HCT116 (cell line): ENCODE measurements around the gene TXNL1. TPM values are rescaled to one million over a fixed set of nuclear protein-coding genes. Genes with fewer than 3 reads are reported as not detected.

Source experiments
- ATAC-seq: fragments of 200-7000 bp; cut with Tn5 transposase; 2 replicates; pipeline ENCODE4 v1.9.1; 2020; ENCODE audit warnings: mild to moderate bottlenecking, moderate library complexity
- BruUV-seq: library from RNA; stranded (reverse); fragments of 400-500 nt; replicated peaks from 2 replicates; lab custom pipeline; 2021; lab: Mats Ljungman, UMichigan
- CTCF ChIA-PET: fragments of 300-600 bp; sonication (Branson Sonifier 250); formaldehyde crosslinking; loops from one replicate; lab custom pipeline; 2021; ENCODE audit warnings: antibody characterized with exemption; lab: Charles Lee
- POLR2A ChIA-PET: fragments of 300-600, 350-600 bp; sonication (Branson Sonifier 250); formaldehyde crosslinking; loops from one replicate; lab custom pipeline; 2021; ENCODE audit warnings: antibody characterized with exemption; lab: Charles Lee
- RAD21 ChIA-PET, 2 experiments: fragments of 300-600 bp; sonication (Branson Sonifier 250); formaldehyde crosslinking; loops; one replicate each; lab custom pipeline; 2023; ENCODE audit warnings: low total read pairs in 2 of 2; ENCODE audit not compliant: uncharacterized antibody in 2 of 2, unreplicated experiment in 2 of 2, low non-redundant PET in 1 of 2; lab: Charles Lee
- DNase-seq: peaks from one replicate; pipeline ENCODE4 v3.0.0-alpha.2; 2010; ENCODE audit warnings: low read depth, low spot score
- H2AFZ ChIP-seq: fragments of 200-600 bp; shearing (Covaris generic), sonication (generic); 2 replicates; pipeline ENCODE4 v1.6.1; 2017; ENCODE audit warnings: low read depth, mixed run types, mixed read lengths, antibody characterized with exemption, low read length; ENCODE audit not compliant: poor library complexity, severe bottlenecking
- H3K27ac ChIP-seq: 2 replicates; pipeline ENCODE4 v1.5.1; 2012; ENCODE audit warnings: low read depth, low read length
- H3K27me3 ChIP-seq: fragments of 200-600 bp; sonication (generic); 2 replicates; pipeline ENCODE4 v1.6.1; 2016; ENCODE audit warnings: mixed run types, low read length, mixed read lengths; ENCODE audit not compliant: insufficient read depth
- H3K36me3 ChIP-seq, 2 experiments: fragments of 200-500 bp in 1 of 2; fragments of 200-600 bp in 1 of 2; sonication (Bioruptor generic) in 1 of 2; sonication (generic) in 1 of 2; 2 replicates each; pipeline versions ENCODE4 v1.5.1 to v1.6.1; 2014 to 2016; ENCODE audit warnings: low read length in 2 of 2, inconsistent platforms in 1 of 2, mixed read lengths in 1 of 2, mixed run types in 1 of 2; ENCODE audit not compliant: insufficient read depth in 2 of 2, control insufficient read depth in 1 of 2
- H3K4me1 ChIP-seq, 2 experiments: fragments of 200-600 bp in 1 of 2; sonication (generic) in 1 of 2; 2 replicates each; pipeline versions ENCODE4 v1.5.1 to v1.6.1; 2012 to 2017; ENCODE audit warnings: low read length in 2 of 2, inconsistent platforms in 1 of 2, mild to moderate bottlenecking in 1 of 2, mixed read lengths in 1 of 2, mixed run types in 1 of 2, moderate library complexity in 1 of 2; ENCODE audit not compliant: insufficient read depth in 2 of 2, control insufficient read depth in 1 of 2
- H3K4me2 ChIP-seq: fragments of 200-600 bp; sonication (generic); 2 replicates; pipeline ENCODE4 v1.6.1; 2017; ENCODE audit warnings: mixed run types, low read length, mixed read lengths
- H3K4me3 ChIP-seq, 2 experiments: fragments of 200-600 bp in 1 of 2; sonication (generic) in 1 of 2; replicated peaks in 1 of 2; 2 replicates each; pipeline ENCODE4 v1.5.1; 2011 to 2016; ENCODE audit warnings: low read length in 2 of 2, control low read depth in 1 of 2, low read depth in 1 of 2, mild to moderate bottlenecking in 1 of 2, mixed read lengths in 1 of 2, mixed run types in 1 of 2
- H3K79me2 ChIP-seq: fragments of 200-600 bp; sonication (generic); 2 replicates; pipeline ENCODE4 v1.6.1; 2017; ENCODE audit warnings: mild to moderate bottlenecking, mixed run types, low read length, moderate library complexity, mixed read lengths; ENCODE audit not compliant: insufficient read depth
- H3K9ac ChIP-seq: fragments of 200-600 bp; sonication (generic); 2 replicates; pipeline ENCODE4 v1.6.1; 2016; ENCODE audit warnings: low read length, mixed read lengths
- H3K9me2 ChIP-seq: fragments of 200-600 bp; sonication (generic), shearing (Covaris generic); 2 replicates; pipeline ENCODE4 v1.6.1; 2017; ENCODE audit warnings: mixed run types, mild to moderate bottlenecking, moderate library complexity; ENCODE audit not compliant: insufficient read depth
- H3K9me3 ChIP-seq, 2 experiments: fragments of 200-500 bp in 1 of 2; fragments of 200-600 bp in 1 of 2; sonication (Bioruptor generic) in 1 of 2; sonication (generic) in 1 of 2; 2 replicates each; pipeline ENCODE4 v1.6.1; 2014 to 2017; ENCODE audit warnings: low read length in 2 of 2, mixed read lengths in 2 of 2, inconsistent platforms in 1 of 2, low read depth in 1 of 2, mild to moderate bottlenecking in 1 of 2, mixed run types in 1 of 2, moderate library complexity in 1 of 2; ENCODE audit not compliant: control insufficient read depth in 1 of 2, insufficient read depth in 1 of 2
- H4K20me1 ChIP-seq: fragments of 200-600 bp; sonication (generic), shearing (Covaris generic); 2 replicates; pipeline ENCODE4 v1.6.1; 2017; ENCODE audit warnings: mixed run types, mild to moderate bottlenecking, moderate library complexity; ENCODE audit not compliant: insufficient read depth
- EZH2 ChIP-seq: fragments of 200-600 bp; sonication (generic); IDR thresholded peaks from 2 replicates; pipeline ENCODE4 v1.6.1; 2017; ENCODE audit warnings: antibody characterized with exemption, mixed run types
- FOSL1 ChIP-seq: IDR thresholded peaks from 2 replicates; pipeline ENCODE4 v1.6.1; 2012; ENCODE audit warnings: low read depth
- POLR2A ChIP-seq: IDR thresholded peaks from 2 replicates; pipeline ENCODE4 v1.7.0; 2011; ENCODE audit warnings: borderline replicate concordance; ENCODE audit not compliant: insufficient read depth, insufficient read length; ENCODE audit errors: extremely low read depth
- POLR2AphosphoS5 ChIP-seq: IDR thresholded peaks from 2 replicates; pipeline ENCODE4 v1.6.1; 2011; ENCODE audit warnings: mild to moderate bottlenecking, low read depth, low read length, moderate library complexity
- SRF ChIP-seq: IDR thresholded peaks from 2 replicates; pipeline ENCODE4 v1.6.1; 2012; ENCODE audit warnings: low read depth
- TCF7L2 ChIP-seq: IDR thresholded peaks from 2 replicates; pipeline ENCODE4 v1.7.0; 2011; ENCODE audit warnings: borderline replicate concordance, inconsistent platforms; ENCODE audit not compliant: insufficient read depth, insufficient read length; ENCODE audit errors: extremely low read depth
- YY1 ChIP-seq: IDR thresholded peaks from 2 replicates; pipeline ENCODE4 v1.6.1; 2011; ENCODE audit warnings: low read length, low read depth, moderate library complexity, mild to moderate bottlenecking; ENCODE audit not compliant: insufficient replicate concordance; ENCODE audit errors: extremely low read depth
- intact Hi-C: fragments of 100-400 bp; cut with micrococcal nuclease; formaldehyde crosslinking; loops from 2 replicates; pipeline ENCODE4 v1.10.0; 2022
- total RNA-seq: library from RNA; stranded (reverse); gene quantifications from one replicate; pipeline ENCODE4 v1.2.1, GENCODE V29; 2021; ENCODE audit not compliant: unreplicated experiment
- TF ChIP-seq, protein P1 (sequence below): IDR thresholded peaks from 2 replicates; pipeline ENCODE4 v1.6.1; 2011; ENCODE audit warnings: mild to moderate bottlenecking, low read length, moderate library complexity; ENCODE audit not compliant: insufficient replicate concordance; ENCODE audit errors: extremely low read depth

TXNL1 gene
- total RNA-seq, 1 experiment from 2014 or later: 86.5 TPM

DNA sequence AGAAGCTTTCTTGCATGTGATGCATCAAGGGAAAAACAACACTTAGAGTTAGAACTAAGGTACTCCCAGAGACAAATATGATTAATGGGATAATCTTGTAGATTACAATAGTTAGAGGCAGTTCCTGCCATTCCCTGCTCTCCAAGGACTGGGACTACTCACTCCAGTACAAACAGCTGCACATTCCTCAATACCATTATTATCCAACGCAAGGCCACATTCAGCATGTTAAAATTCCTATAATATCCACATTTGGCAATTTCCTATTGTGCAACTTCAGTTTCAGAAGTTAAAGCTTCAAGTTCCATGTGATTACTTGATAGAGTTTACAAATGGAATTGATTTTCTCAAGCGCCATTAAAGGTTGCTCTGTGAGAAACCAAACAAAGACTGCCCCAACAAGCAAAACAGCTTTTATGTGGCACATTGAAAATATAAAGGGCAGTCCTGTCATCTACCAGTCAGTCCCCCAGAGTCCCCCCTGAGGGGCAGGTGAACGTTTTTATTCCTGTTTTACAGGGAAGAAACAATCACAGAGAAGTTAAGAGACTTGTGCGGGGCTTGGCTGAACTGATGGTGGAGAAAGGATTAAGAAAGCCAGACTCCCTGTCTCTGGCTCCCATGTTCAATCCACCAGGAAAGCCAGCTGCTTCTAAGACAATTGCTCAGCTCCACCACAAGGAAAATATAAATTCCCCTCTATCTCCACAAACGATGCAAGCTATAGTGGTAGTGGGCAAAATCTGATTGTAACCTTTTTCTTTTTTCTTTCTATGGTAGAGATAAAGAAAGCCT is 72.6 kb downstream of the TXNL1 start:
- Histone ChIP-seq H3K9me3 (no peaks in the 10 kb centered on the region), H3K27me3 (no peaks in the 10 kb centered on the region)
- POLR2A ChIA-PET: no interaction called here
- CTCF ChIA-PET: interaction anchor here (1.5 kb wide), 1 partner anchor 1331 kb away, joined by 4 read pairs; no protein-coding TSS in a partner anchor
- intact Hi-C loops: no loop called here
- no peak for TF ChIP-seq SRF
- TF ChIP-seq YY1: no peak
- TF ChIP-seq, protein P1, sequence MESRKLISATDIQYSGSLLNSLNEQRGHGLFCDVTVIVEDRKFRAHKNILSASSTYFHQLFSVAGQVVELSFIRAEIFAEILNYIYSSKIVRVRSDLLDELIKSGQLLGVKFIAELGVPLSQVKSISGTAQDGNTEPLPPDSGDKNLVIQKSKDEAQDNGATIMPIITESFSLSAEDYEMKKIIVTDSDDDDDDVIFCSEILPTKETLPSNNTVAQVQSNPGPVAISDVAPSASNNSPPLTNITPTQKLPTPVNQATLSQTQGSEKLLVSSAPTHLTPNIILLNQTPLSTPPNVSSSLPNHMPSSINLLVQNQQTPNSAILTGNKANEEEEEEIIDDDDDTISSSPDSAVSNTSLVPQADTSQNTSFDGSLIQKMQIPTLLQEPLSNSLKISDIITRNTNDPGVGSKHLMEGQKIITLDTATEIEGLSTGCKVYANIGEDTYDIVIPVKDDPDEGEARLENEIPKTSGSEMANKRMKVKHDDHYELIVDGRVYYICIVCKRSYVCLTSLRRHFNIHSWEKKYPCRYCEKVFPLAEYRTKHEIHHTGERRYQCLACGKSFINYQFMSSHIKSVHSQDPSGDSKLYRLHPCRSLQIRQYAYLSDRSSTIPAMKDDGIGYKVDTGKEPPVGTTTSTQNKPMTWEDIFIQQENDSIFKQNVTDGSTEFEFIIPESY: no peak
- no peak for TF ChIP-seq POLR2AphosphoS5
- TF ChIP-seq POLR2A: no peak
- no peak for TF ChIP-seq EZH2
- no peak for TF ChIP-seq TCF7L2
- no peak for TF ChIP-seq FOSL1
- TF ChIP-seq, all 23 proteins: peak for 0
- H3K9ac ChIP-seq: no peak overlapping the region
- H2AFZ ChIP-seq: no peak overlapping the region
- BruUV-seq: no TSS peak
- no peaks in the 10 kb centered on the region for H3K79me2 ChIP-seq
- H3K4me3 ChIP-seq: no peak overlapping the region
- H3K4me2 ChIP-seq: no peak overlapping the region
- ATAC-seq (no peak), DNase-seq (no peak)
- H3K4me1 ChIP-seq: peaks cover 0 to 2% of the 10 kb centered on the region in 2 experiments; a peak in 3 of 4 replicates
- no peaks in the 10 kb centered on the region for H3K9me2 ChIP-seq
- H3K27ac ChIP-seq: no peak overlapping the region
- no peaks in the 10 kb centered on the region for H4K20me1 ChIP-seq
- no peaks in the 10 kb centered on the region for H3K36me3 ChIP-seq
- RAD21 ChIA-PET: interaction anchor here in 1 of 2 experiments (1.6 kb wide), 1 partner anchor 1331 kb away, joined by 3 read pairs; no protein-coding TSS in a partner anchor
